GM23338 (cell line): ENCODE results near the gene PA2G4. TPM values are rescaled to one million over a fixed set of nuclear protein-coding genes. Genes with fewer than 3 reads are reported as not detected.

Experiments used
- ATAC-seq: fragments of 200-7000 bp; cut with Tn5 transposase; 3 replicates; pipeline ENCODE4 v1.9.1; 2020
- DNase-seq: peaks from one replicate; pipeline ENCODE4 v3.0.0-alpha.2; 2015; ENCODE audit warnings: low spot score
- H2AFZ ChIP-seq: fragments of 200-600 bp; sonication (generic); 2 replicates; pipeline ENCODE4 v1.8.0; 2016; ENCODE audit warnings: antibody characterized with exemption, mild to moderate bottlenecking, moderate library complexity
- H3F3A ChIP-seq: fragments of 200-600 bp; sonication (generic); replicated peaks from 2 replicates; pipeline ENCODE4 v1.8.0; 2017; ENCODE audit warnings: antibody characterized with exemption, mixed run types, low read depth
- H3K27ac ChIP-seq: fragments of 200-600 bp; sonication (generic); 2 replicates; pipeline ENCODE4 v1.6.1; 2016; ENCODE audit warnings: low read depth
- H3K27me3 ChIP-seq: fragments of 200-600 bp; sonication (generic); 2 replicates; pipeline ENCODE4 v1.8.0; 2016; ENCODE audit warnings: mild to moderate bottlenecking, mixed run types, moderate library complexity; ENCODE audit not compliant: insufficient read depth
- H3K36me3 ChIP-seq: fragments of 200-600 bp; sonication (generic); 2 replicates; pipeline ENCODE4 v1.8.0; 2016; ENCODE audit warnings: mild to moderate bottlenecking; ENCODE audit not compliant: insufficient read depth
- H3K4me1 ChIP-seq: fragments of 200-600 bp; sonication (generic); 2 replicates; pipeline ENCODE4 v1.8.0; 2016; ENCODE audit warnings: mild to moderate bottlenecking, moderate library complexity; ENCODE audit not compliant: insufficient read depth
- H3K4me2 ChIP-seq: fragments of 200-600 bp; sonication (generic); 2 replicates; pipeline ENCODE4 v1.7.1; 2017; ENCODE audit warnings: mixed run types
- H3K4me3 ChIP-seq: fragments of 200-600 bp; sonication (generic); 2 replicates; pipeline ENCODE4 v1.6.1; 2016; ENCODE audit warnings: mixed run types
- H3K79me2 ChIP-seq: fragments of 200-600 bp; sonication (generic); replicated peaks from 2 replicates; pipeline ENCODE4 v1.8.0; 2017; ENCODE audit warnings: mild to moderate bottlenecking; ENCODE audit not compliant: insufficient read depth
- H3K9me2 ChIP-seq: fragments of 200-600 bp; sonication (generic); 2 replicates; pipeline ENCODE4 v1.8.0; 2017; ENCODE audit not compliant: insufficient read depth
- H4K20me1 ChIP-seq: fragments of 200-600 bp; sonication (generic); replicated peaks from 2 replicates; pipeline ENCODE4 v1.8.0; 2017; ENCODE audit warnings: mild to moderate bottlenecking; ENCODE audit not compliant: insufficient read depth
- H3K27ac Mint-ChIP-seq: 2 replicates; pipeline ENCODE4 v1.8.0; 2020; ENCODE audit warnings: inconsistent platforms, mild to moderate bottlenecking, moderate library complexity, mixed read lengths
- H3K27me3 Mint-ChIP-seq: 3 replicates; pipeline ENCODE4 v1.8.0; 2022; ENCODE audit warnings: low read depth, mild to moderate bottlenecking, moderate library complexity, mixed read lengths, inconsistent platforms; ENCODE audit not compliant: insufficient read depth, poor library complexity
- H3K36me3 Mint-ChIP-seq: 3 replicates; pipeline ENCODE4 v1.8.0; 2021; ENCODE audit warnings: low read depth, mild to moderate bottlenecking, inconsistent platforms, moderate library complexity, mixed read lengths
- H3K4me1 Mint-ChIP-seq: 3 replicates; pipeline ENCODE4 v1.8.0; 2020; ENCODE audit warnings: mild to moderate bottlenecking, inconsistent platforms, mixed read lengths
- H3K4me3 Mint-ChIP-seq: 3 replicates; pipeline ENCODE4 v1.8.0; 2021; ENCODE audit warnings: moderate library complexity, mild to moderate bottlenecking, inconsistent platforms, mixed read lengths
- H3K9me3 Mint-ChIP-seq: 3 replicates; pipeline ENCODE4 v1.8.0; 2020; ENCODE audit warnings: moderate library complexity, mild to moderate bottlenecking, inconsistent platforms, mixed read lengths
- CREB1 ChIP-seq: fragments of 250-450 bp; sonication (Bioruptor Pico); IDR thresholded peaks from 2 replicates; pipeline ENCODE4 v1.5.0; 2020; ENCODE audit warnings: low read depth, mild to moderate bottlenecking, moderate library complexity
- ETS1 ChIP-seq: IDR thresholded peaks from 2 replicates; pipeline ENCODE4 v1.6.1; 2016; ENCODE audit warnings: antibody characterized with exemption
- NANOG ChIP-seq: IDR thresholded peaks from 2 replicates; pipeline ENCODE4 v1.6.1; 2016; ENCODE audit warnings: antibody characterized with exemption, borderline replicate concordance
- ZNF114 ChIP-seq: fragments of 250-450 bp; sonication (Bioruptor Pico); IDR thresholded peaks from 2 replicates; pipeline ENCODE4 v1.5.0; 2020; ENCODE audit warnings: mild to moderate bottlenecking, moderate library complexity
- ZNF462 ChIP-seq: fragments of 250-450 bp; sonication (Bioruptor Pico); IDR thresholded peaks from 2 replicates; pipeline ENCODE4 v1.5.0; 2020; ENCODE audit warnings: mild to moderate bottlenecking, moderate library complexity
- polyA plus RNA-seq: library from polyadenylated mRNA; unstranded; fragments of >200 nt; fragmentation: Nextera tagmentation; extraction: Ambion mirVana; gene quantifications from 2 replicates; pipeline ENCODE4 v1.2.1, GENCODE V29; 2016
- total RNA-seq: library from RNA; depleted of rRNA; stranded (reverse); fragments of >200 nt; shearing (Covaris generic); gene quantifications from 2 replicates; pipeline ENCODE4 v1.2.3, GENCODE V29; 2014

Gene PA2G4
- total and polyA plus RNA-seq, 2 experiments from 2014 or later: 237 to 373 TPM

GRCh38 chr12:56082382-56082781 is 22.0 kb upstream of the PA2G4 start:
- Mint-ChIP-seq H3K27me3 (peaks cover 6% of the 10 kb centered on the region), H3K4me1 (peaks cover 38% of the 10 kb centered on the region), H3K9me3 (no peaks in the 10 kb centered on the region), H3K27ac (no peak overlapping the region), H3K36me3 (peaks cover 39% of the 10 kb centered on the region), H3K4me3 (0 out of 3 replicates have a peak overlapping the region, but pooled peaks have one; percentile 90)
- Histone ChIP-seq H3K27ac (no peak overlapping the region), H2AFZ (no peak overlapping the region), H3K79me2 (peaks cover 30% of the 10 kb centered on the region), H3K9me2 (no peaks in the 10 kb centered on the region), H3K4me3 (peak overlapping the region; percentile 84; the same call in 1 of the 2 replicates), H3K4me1 (peaks cover 22% of the 10 kb centered on the region), H4K20me1 (peaks cover 21% of the 10 kb centered on the region), H3K27me3 (no peaks in the 10 kb centered on the region), H3F3A (peaks cover 18% of the 10 kb centered on the region; the same call in 1 of the 2 replicates), H3K4me2 (no peak overlapping the region), H3K36me3 (0 out of 2 replicates have a peak, but pooled peaks cover 11% of the 10 kb centered on the region)
- ATAC-seq (no peak), DNase-seq (no peak)
- TF ChIP-seq NANOG (no peak), ZNF114 (CRISPR knock-in tag) (no peak), ZNF462 (CRISPR knock-in tag) (no peak), CREB1 (CRISPR knock-in tag) (no peak), ETS1 (no peak)
